Upper lobe of right lung (tissue), 1 donor: ENCODE results near the gene SYNE3. TPM values are rescaled to one million over a fixed set of nuclear protein-coding genes. Genes with fewer than 3 reads are reported as not detected.
"Not testable (repeated sequence)": the region's sequence is repeated elsewhere in the genome, so short reads cannot be mapped to it uniquely, and the experiment has no call there.

Source experiments
- ATAC-seq: fragments of 200-7000 bp; cut with Tn5 transposase; one replicate; pipeline ENCODE4 v1.9.1; 2020; ENCODE audit warnings: mild to moderate bottlenecking, moderate library complexity
- DNase-seq: peaks from one replicate; pipeline ENCODE4 v3.0.0-alpha.2; 2020
- H3K27ac ChIP-seq: fragments of 200-600 bp; one replicate; pipeline ENCODE4 v1.8.0; 2022
- H3K27me3 ChIP-seq: fragments of 200-600 bp; one replicate; pipeline ENCODE4 v1.8.0; 2022; ENCODE audit warnings: mild to moderate bottlenecking
- H3K36me3 ChIP-seq: fragments of 200-600 bp; one replicate; pipeline ENCODE4 v1.8.0; 2022
- H3K4me1 ChIP-seq: fragments of 200-600 bp; one replicate; pipeline ENCODE4 v1.8.0; 2022
- H3K4me3 ChIP-seq: fragments of 200-600 bp; one replicate; pipeline ENCODE4 v1.8.0; 2022; ENCODE audit warnings: mild to moderate bottlenecking
- H3K9me3 ChIP-seq: fragments of 200-600 bp; one replicate; pipeline ENCODE4 v1.8.0; 2022
- CTCF ChIP-seq: fragments of 200-600 bp; IDR thresholded peaks from one replicate; pipeline ENCODE4 v1.8.0; 2022; ENCODE audit warnings: antibody characterized with exemption
- intact Hi-C: fragments of 100-400 bp; cut with DNase I; formaldehyde crosslinking; loops from one replicate; pipeline ENCODE4 v1.11.0; 2022
- total RNA-seq: library from RNA; stranded (reverse); fragmentation: NEBNext Ultra II Directional; extraction: Animal tissue kit (Norgen Biotek cat#: 25700); gene quantifications from one replicate; pipeline ENCODE4 v1.2.1, GENCODE V29; 2021
- donor health status: DM: no; HTN: yes; CAD: no; lungs with severe emphysema.

SYNE3 gene
- total RNA-seq, 1 donor from 2014 or later = 19.3 TPM

DNA sequence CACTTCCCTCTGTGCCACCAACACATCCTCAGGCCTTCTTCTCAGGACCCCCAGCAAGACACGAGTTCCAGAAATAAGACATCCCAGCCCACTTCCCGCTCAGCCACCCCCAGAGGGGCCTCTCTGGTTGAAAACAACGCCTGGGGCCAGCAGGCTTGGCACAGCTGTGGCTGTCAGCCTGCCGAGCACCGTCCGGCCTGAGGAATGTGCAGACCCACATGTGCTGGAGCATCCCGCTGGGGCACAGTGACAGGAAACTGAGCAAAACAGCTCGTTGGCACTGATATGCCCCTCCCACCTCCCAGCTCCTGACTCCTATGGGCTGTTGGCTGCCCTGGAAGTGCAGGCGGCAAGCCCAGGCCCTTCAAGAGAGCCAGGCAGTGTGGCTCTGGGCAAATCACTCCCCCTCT is 1.4 kb downstream of the SYNE3 start:
- Histone ChIP-seq H3K36me3 (no peaks in the 10 kb centered on the region), H3K27ac (peak overlapping the region; percentile 78), H3K9me3 (no peaks in the 10 kb centered on the region), H3K27me3 (no peaks in the 10 kb centered on the region), H3K4me3 (peak overlapping the region; percentile 72), H3K4me1 (peaks cover 55% of the 10 kb centered on the region)
- no peak for TF ChIP-seq CTCF
- peak; percentile 37 for ATAC-seq
- intact Hi-C loops = no loop called here
- no peak for DNase-seq

- Histone ChIP-seq H3K4me1 (peaks cover 48% of the 10 kb centered on the region), H3K36me3 (no peaks in the 10 kb centered on the region), H3K9me3 (no peaks in the 10 kb centered on the region), H3K27me3 (no peaks in the 10 kb centered on the region), H3K4me3 (no peak overlapping the region), H3K27ac (peak overlapping the region; percentile 78)
- no peak for TF ChIP-seq CTCF
- ATAC-seq (peak; percentile 66), DNase-seq (no peak)
- intact Hi-C loops = no loop called here
Measured at GRCh38 chr14:95514131-95515079, 2.0 kb downstream of the SYNE3 start.

GRCh38 chr14:95513291-95513690 is 3.2 kb downstream of the SYNE3 start:
- Histone ChIP-seq H3K9me3 (no peaks in the 10 kb centered on the region), H3K36me3 (no peaks in the 10 kb centered on the region), H3K27me3 (no peaks in the 10 kb centered on the region), H3K27ac (no peak overlapping the region), H3K4me3 (no peak overlapping the region), H3K4me1 (peaks cover 40% of the 10 kb centered on the region)
- ATAC-seq (no peak), DNase-seq (no peak)
- intact Hi-C loops = no loop called here
- TF ChIP-seq CTCF = no peak

- TF ChIP-seq CTCF = no peak
- Histone ChIP-seq H3K9me3 (no peaks in the 10 kb centered on the region), H3K27ac (no peak overlapping the region), H3K36me3 (no peaks in the 10 kb centered on the region), H3K4me1 (peaks cover 40% of the 10 kb centered on the region), H3K4me3 (no peak overlapping the region), H3K27me3 (no peaks in the 10 kb centered on the region)
- no peak for ATAC-seq
- intact Hi-C loops = no loop called here
- no peak for DNase-seq
Measured at GRCh38 chr14:95511687-95512086, 4.8 kb downstream of the SYNE3 start.

- peaks cover 41% of the 10 kb centered on the region for H3K4me1 ChIP-seq
Measured at GRCh38 chr14:95510804-95511203, 5.6 kb downstream of the SYNE3 start.

DNA sequence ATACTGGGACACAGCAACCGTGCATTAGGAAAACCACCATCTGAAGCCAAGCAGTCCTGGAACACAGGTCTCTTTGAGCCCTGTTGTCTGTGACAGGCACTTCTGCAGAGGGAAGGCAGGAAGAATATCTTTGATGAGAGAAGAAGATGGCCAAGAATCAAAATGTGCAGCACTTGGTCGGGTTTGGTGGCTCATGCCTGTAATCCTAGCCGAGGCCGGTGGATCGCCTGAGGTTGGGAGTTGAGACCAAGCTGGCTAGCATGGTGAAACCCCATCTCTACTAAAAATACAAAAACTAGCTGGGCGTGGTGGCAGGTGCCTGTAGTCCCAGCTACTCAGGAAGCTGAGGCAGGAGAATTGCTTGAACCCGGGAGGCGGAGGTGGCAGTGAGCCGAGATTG is 6.1 kb downstream of the SYNE3 start:
- H3K4me1 ChIP-seq = peaks cover 36% of the 10 kb centered on the region
- H3K4me3 ChIP-seq, intact Hi-C loops, H3K27me3 ChIP-seq, H3K27ac ChIP-seq, DNase-seq, H3K9me3 ChIP-seq, H3K36me3 ChIP-seq, ATAC-seq: not testable (repeated sequence)

More at GRCh38 chr14:95510804-95511203, 5.6 kb downstream of the SYNE3 start:
- Histone ChIP-seq H3K4me3 (no peak overlapping the region), H3K9me3 (no peaks in the 10 kb centered on the region), H3K36me3 (peaks cover 4% of the 10 kb centered on the region), H3K27ac (no peak overlapping the region), H3K27me3 (no peaks in the 10 kb centered on the region)
- ATAC-seq = no peak
- intact Hi-C loops = no loop called here
- no peak for TF ChIP-seq CTCF
- DNase-seq = no peak
